CD1c-positive myeloid dendritic cell (primary cell): ENCODE measurements around the gene RGSL1.
A peak's percentile ranks its signal among the peaks of the same experiment; 100 is the strongest.

Experiments used
- DNase-seq: peaks from one replicate; pipeline ENCODE4 v3.0.0-alpha.2; 2016; ENCODE audit errors: extremely low spot score

The RGSL1 gene

GRCh38 chr1:182450087-182450486, at the start of gene RGSL1:
TSS of gene RGSL1 (plus strand) at chr1:182450146. CDS start at chr1:182450166, 20 bp downstream.
- no peak for DNase-seq

GRCh38 chr1:182400567-182400966, 49.4 kb upstream of the RGSL1 start, which contains the start of gene TEDDM1:
TSS of gene TEDDM1 (minus strand) at chr1:182400667. CDS start at chr1:182400485, 182 bp downstream.
- DNase-seq: no peak

- DNase-seq: no peak
Measured at GRCh38 chr1:182404781-182405180, 45.2 kb upstream of the RGSL1 start.

GRCh38 chr1:182405578-182405977, 44.4 kb upstream of the RGSL1 start:
- no peak for DNase-seq

GRCh38 chr1:182406012-182406411, 43.9 kb upstream of the RGSL1 start:
- peak; percentile 33 for DNase-seq

GRCh38 chr1:182407724-182408123, 42.2 kb upstream of the RGSL1 start:
- DNase-seq: no peak

- DNase-seq: no peak
Measured at GRCh38 chr1:182408435-182409075, 41.4 kb upstream of the RGSL1 start.

- DNase-seq: no peak
Measured at GRCh38 chr1:182410138-182410537, 39.8 kb upstream of the RGSL1 start.

GRCh38 chr1:182410620-182411273, 39.2 kb upstream of the RGSL1 start:
- DNase-seq: no peak

- DNase-seq: no peak
Measured at GRCh38 chr1:182413486-182413885, 36.5 kb upstream of the RGSL1 start.

GRCh38 chr1:182413969-182414368, 36.0 kb upstream of the RGSL1 start:
- DNase-seq: no peak

- no peak for DNase-seq
Measured at GRCh38 chr1:182415789-182416188, 34.2 kb upstream of the RGSL1 start.

- DNase-seq: no peak
Measured at GRCh38 chr1:182426442-182427430, 23.2 kb upstream of the RGSL1 start.

GRCh38 chr1:182428043-182428442, 21.9 kb upstream of the RGSL1 start:
- no peak for DNase-seq

GRCh38 chr1:182430263-182431068, 19.5 kb upstream of the RGSL1 start:
- DNase-seq: peak; percentile 33

GRCh38 chr1:182431278-182431677, 18.7 kb upstream of the RGSL1 start:
- DNase-seq: no peak

- DNase-seq: no peak
Measured at GRCh38 chr1:182433580-182433979, 16.4 kb upstream of the RGSL1 start.

- no peak for DNase-seq
Measured at GRCh38 chr1:182438326-182438725, 11.6 kb upstream of the RGSL1 start.

- DNase-seq: no peak
Measured at GRCh38 chr1:182441719-182442118, 8.2 kb upstream of the RGSL1 start.

GRCh38 chr1:182442333-182442732, 7.6 kb upstream of the RGSL1 start:
- DNase-seq: no peak

- no peak for DNase-seq
Measured at GRCh38 chr1:182444497-182444896, 5.4 kb upstream of the RGSL1 start.
